HEK293T (cell line): ENCODE data around the gene STXBP3.

Source experiments
- BHLHE40 ChIP-seq: fragments of 450-650 bp; IDR thresholded peaks from 2 replicates; pipeline ENCODE4 v1.6.1; 2016; ENCODE audit warnings: mild to moderate bottlenecking, moderate library complexity, borderline replicate concordance
- CTBP1 ChIP-seq: fragments of 450-650 bp; IDR thresholded peaks from 2 replicates; pipeline ENCODE4 v1.6.1; 2016; ENCODE audit warnings: borderline replicate concordance
- ELF4 ChIP-seq: fragments of 450-650 bp; IDR thresholded peaks from 2 replicates; pipeline ENCODE4 v1.6.1; 2017; ENCODE audit warnings: antibody characterized with exemption
- FOXK2 ChIP-seq: fragments of 450-650 bp; IDR thresholded peaks from 2 replicates; pipeline ENCODE4 v1.6.1; 2016; ENCODE audit warnings: mild to moderate bottlenecking
- NFRKB ChIP-seq: fragments of 450-650 bp; IDR thresholded peaks from 2 replicates; pipeline ENCODE4 v1.6.1; 2016; ENCODE audit warnings: mild to moderate bottlenecking, moderate library complexity
- SP1 ChIP-seq: fragments of 450-650 bp; IDR thresholded peaks from 2 replicates; pipeline ENCODE4 v1.6.1; 2017
- SUZ12 ChIP-seq: fragments of 450-650 bp; IDR thresholded peaks from 2 replicates; pipeline ENCODE4 v1.6.1; 2016; ENCODE audit warnings: mild to moderate bottlenecking
- TARDBP ChIP-seq: fragments of 450-650 bp; IDR thresholded peaks from 2 replicates; pipeline ENCODE4 v1.6.1; 2016
- ZNF384 ChIP-seq: fragments of 450-650 bp; IDR thresholded peaks from 2 replicates; pipeline ENCODE4 v1.6.1; 2016

DNA sequence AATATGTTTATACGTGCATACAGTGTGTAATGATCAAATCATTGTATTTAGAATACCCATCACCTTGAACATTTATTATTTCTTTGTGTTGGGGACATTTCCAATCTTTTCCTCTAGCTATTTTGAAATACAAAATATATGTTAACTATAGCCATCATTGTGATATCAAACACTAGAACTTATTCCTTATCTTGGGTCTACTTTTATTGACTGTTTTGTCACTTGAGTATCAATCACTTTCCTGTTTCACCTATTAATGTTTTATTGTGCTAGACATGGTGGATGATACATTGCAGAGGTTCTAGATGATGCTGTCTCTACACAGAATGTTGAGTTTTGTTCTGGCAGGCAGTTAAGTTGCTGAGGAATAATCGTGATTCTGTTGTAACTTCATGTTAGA, 45.9 kb downstream of the STXBP3 start:
- TF ChIP-seq SUZ12: no peak
- no peak for TF ChIP-seq ELF4
- TF ChIP-seq SP1: no peak
- no peak for TF ChIP-seq BHLHE40
- no peak for TF ChIP-seq NFRKB
- no peak for TF ChIP-seq TARDBP
- TF ChIP-seq FOXK2: no peak
- TF ChIP-seq ZNF384: no peak
- no peak for TF ChIP-seq CTBP1
